HG03066 (cell line): ENCODE data around the gene BCL2L13.

ENCODE experiments used
- ATAC-seq: cut with Tn5 transposase; IDR thresholded peaks from one replicate; pipeline ENCODE4 v1.9.1; 2021; ENCODE audit warnings: low read depth; ENCODE audit not compliant: unreplicated experiment

BCL2L13 gene

DNA sequence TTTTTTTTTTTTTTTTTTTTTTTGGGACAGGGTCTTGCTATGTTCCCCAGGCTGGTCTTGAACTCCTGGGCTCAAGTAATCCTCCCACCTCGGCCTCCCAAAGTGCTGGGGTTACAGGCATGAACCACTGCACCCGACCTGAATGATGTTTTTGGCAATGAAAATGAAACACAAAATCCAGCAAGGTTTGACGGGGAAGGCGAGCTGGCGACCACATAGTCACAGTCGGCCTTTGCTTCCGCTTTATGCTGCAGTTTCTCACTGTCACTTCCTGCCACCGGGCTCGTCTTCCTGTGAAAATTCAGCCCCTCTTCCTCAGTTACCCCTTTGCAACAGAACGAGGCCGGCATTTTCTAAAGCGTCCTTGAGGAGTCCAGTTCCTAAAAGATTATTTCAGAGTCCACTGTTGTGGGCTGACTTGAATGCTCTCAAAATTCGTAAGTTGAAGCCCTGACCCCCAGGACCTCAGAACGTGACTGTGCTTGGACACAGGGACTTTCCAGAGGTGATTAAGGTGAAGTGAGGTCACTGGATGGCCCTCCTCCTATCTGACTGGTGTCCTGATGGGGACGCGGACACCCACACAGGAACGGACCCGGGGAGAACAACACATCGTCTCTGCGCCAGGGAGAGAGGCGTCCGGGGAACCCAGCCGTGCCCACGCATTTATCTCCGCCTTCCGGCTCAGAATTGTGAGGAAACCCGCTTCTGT is 138.6 kb downstream of the BCL2L13 start:
- ATAC-seq, result peak; percentile 30

DNA sequence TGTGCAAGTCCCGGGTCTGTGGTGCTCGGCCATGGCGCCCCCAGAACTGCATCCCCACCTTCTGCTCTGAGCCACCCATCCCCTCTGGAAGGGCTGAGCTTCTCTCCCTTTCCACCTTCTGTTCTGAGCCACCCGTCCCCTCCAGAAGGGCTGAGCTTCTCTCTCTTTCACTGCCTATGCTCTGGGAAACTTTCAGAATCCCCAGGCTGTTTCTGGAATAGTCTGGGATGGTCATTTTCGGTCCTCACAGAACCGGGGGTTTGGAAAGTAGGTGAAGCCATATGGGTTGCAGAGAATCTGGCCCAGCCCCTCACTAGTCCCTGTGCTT is 139.1 kb downstream of the BCL2L13 start:
- no peak for ATAC-seq

DNA sequence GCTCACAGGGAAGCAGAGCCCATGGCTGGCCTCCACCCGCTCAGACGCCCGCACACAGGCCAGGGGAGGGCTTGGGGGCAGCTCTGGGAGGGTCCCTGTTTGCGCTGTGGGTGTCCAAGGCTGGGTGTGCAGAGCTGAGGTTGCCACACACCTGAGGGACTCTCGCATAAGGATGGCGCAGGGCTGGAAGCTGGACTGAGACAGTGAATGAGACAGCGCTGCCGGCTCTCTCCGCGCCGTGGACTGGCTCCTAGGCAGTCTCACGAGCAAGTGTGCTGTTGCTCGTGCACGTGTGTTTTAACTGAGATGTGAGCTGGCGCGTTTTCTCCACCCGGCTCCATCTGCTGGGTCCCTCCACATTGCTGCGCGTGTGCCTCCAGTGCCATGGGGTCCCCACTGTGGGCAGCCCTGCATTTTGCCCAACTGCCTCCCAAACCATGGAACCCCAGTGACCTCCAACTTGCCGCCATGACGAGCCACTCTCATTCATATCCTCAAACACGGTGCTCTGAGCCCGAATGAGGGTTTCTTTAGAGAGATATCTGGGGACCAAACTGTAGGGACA is 139.9 kb downstream of the BCL2L13 start:
- no peak for ATAC-seq

GRCh38 chr22:17779286-17780115 is 140.9 kb downstream of the BCL2L13 start:
- peak; percentile 31 for ATAC-seq

- no peak for ATAC-seq
Measured at GRCh38 chr22:17780116-17780740, 141.7 kb downstream of the BCL2L13 start.
